DND-41 (cell line): ENCODE measurements around the gene MEX3B.

Experiments used
- CTCF ChIP-seq: IDR thresholded peaks from 2 replicates; pipeline ENCODE4 v1.5.1; 2012; ENCODE audit warnings: borderline replicate concordance, low read length, moderate library complexity, mild to moderate bottlenecking; ENCODE audit not compliant: poor library complexity, severe bottlenecking; ENCODE audit errors: extremely low read depth
- EZH2 ChIP-seq: IDR thresholded peaks from 3 replicates; pipeline ENCODE4 v1.6.1; 2012; ENCODE audit warnings: borderline replicate concordance, low read depth, mild to moderate bottlenecking, moderate library complexity, low read length, inconsistent platforms; ENCODE audit not compliant: severe bottlenecking

- no peak for TF ChIP-seq CTCF
- TF ChIP-seq EZH2: no peak
Measured at GRCh38 chr15:82044373-82045178, 1.2 kb downstream of the MEX3B start.
